Suprapubic skin (tissue), 4 donors: ENCODE results near the gene PABPN1. TPM values are rescaled to one million over a fixed set of nuclear protein-coding genes. Genes with fewer than 3 reads are reported as not detected.
"Not testable (repeated sequence)": the region's sequence is repeated elsewhere in the genome, so short reads cannot be mapped to it uniquely, and the experiment has no call there.

Experiments
- DNase-seq, 2 donors: peaks; one replicate each; pipeline ENCODE4 v3.0.0-alpha.2; 2019; ENCODE audit warnings: low spot score in 2 of 2
- H3K27ac ChIP-seq: fragments of 200-600 bp; sonication (generic); one replicate; pipeline ENCODE4 v1.5.1; 2019
- H3K27me3 ChIP-seq: fragments of 200-600 bp; sonication (generic); one replicate; pipeline ENCODE4 v1.5.1; 2019
- H3K36me3 ChIP-seq: fragments of 200-600 bp; sonication (generic); one replicate; pipeline ENCODE4 v1.5.1; 2019
- H3K4me1 ChIP-seq: fragments of 200-600 bp; sonication (generic); one replicate; pipeline ENCODE4 v1.5.1; 2019
- H3K4me3 ChIP-seq: fragments of 200-600 bp; sonication (generic); one replicate; pipeline ENCODE4 v1.5.1; 2019; ENCODE audit warnings: mild to moderate bottlenecking
- H3K9me3 ChIP-seq: fragments of 200-600 bp; sonication (generic); one replicate; pipeline ENCODE4 v1.5.1; 2019
- EP300 ChIP-seq: sonication (generic); formaldehyde crosslinking; IDR thresholded peaks from one replicate; pipeline ENCODE4 v1.6.1; 2017; ENCODE audit warnings: antibody characterized with exemption
- POLR2A ChIP-seq, 2 donors: fragments of 450-650 bp; IDR thresholded peaks; one replicate each; pipeline ENCODE4 v1.6.1; 2017; ENCODE audit warnings: antibody characterized with exemption in 2 of 2, mild to moderate bottlenecking in 2 of 2, moderate library complexity in 2 of 2
- POLR2AphosphoS5 ChIP-seq, 3 donors: sonication (generic); formaldehyde crosslinking; IDR thresholded peaks; one replicate each; pipeline ENCODE4 v1.6.1; 2017; ENCODE audit warnings: antibody characterized with exemption in 3 of 3
- WGBS: methylation state at CpG from one replicate; pipeline ENCODE4 v1.1.5; 2018; 5-methylcytosine and 5-hydroxymethylcytosine counted together
- total RNA-seq, 4 donors: library from RNA; depleted of rRNA; stranded (reverse); fragments of >200 nt; gene quantifications; one replicate each; pipeline ENCODE4 v1.1.0, GENCODE V29; 2016
- TF ChIP-seq, protein P1 (sequence below), 2 donors: fragments of 200-600 bp in 1 of 2; fragments of 450-650 bp in 1 of 2; sonication (generic) in 1 of 2; IDR thresholded peaks; one replicate each; pipeline ENCODE4 v1.5.1; 2016 to 2019; ENCODE audit warnings: antibody characterized with exemption in 2 of 2, mild to moderate bottlenecking in 1 of 2, moderate library complexity in 1 of 2

The PABPN1 gene
- total RNA-seq, 4 donors from 2014 or later = 45.1 to 109 (median 58.8) TPM

DNA sequence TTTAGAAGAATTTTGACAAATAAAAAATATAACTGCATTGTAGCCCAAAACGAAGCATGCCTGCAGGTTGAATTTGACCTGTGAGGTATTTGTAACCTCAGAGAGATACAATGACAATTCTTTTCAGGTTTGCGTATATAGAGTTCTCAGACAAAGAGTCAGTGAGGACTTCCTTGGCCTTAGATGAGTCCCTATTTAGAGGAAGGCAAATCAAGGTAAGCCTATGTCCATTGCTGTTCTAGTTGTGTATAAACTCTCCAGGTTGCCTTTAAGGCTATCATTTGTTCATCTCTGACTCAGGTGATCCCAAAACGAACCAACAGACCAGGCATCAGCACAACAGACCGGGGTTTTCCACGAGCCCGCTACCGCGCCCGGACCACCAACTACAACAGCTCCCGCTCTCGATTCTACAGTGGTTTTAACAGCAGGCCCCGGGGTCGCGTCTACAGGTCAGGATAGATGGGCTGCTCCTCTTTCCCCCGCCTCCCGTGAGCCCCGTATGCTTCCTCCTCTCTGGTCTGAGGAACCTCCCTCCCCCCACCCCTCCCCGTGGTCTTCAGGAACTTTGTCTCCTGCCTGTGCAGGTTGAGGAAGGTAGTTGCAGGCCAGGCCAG lies 2.7 kb downstream of the PABPN1 start:
- 85% methylated on average over 18 of the region's 18 CpGs for WGBS
- H3K4me3 ChIP-seq = no peak overlapping the region
- H3K27me3 ChIP-seq = no peaks in the 10 kb centered on the region
- H3K9me3 ChIP-seq = no peaks in the 10 kb centered on the region
- H3K4me1 ChIP-seq = peaks cover 25% of the 10 kb centered on the region
- TF ChIP-seq, protein P1, sequence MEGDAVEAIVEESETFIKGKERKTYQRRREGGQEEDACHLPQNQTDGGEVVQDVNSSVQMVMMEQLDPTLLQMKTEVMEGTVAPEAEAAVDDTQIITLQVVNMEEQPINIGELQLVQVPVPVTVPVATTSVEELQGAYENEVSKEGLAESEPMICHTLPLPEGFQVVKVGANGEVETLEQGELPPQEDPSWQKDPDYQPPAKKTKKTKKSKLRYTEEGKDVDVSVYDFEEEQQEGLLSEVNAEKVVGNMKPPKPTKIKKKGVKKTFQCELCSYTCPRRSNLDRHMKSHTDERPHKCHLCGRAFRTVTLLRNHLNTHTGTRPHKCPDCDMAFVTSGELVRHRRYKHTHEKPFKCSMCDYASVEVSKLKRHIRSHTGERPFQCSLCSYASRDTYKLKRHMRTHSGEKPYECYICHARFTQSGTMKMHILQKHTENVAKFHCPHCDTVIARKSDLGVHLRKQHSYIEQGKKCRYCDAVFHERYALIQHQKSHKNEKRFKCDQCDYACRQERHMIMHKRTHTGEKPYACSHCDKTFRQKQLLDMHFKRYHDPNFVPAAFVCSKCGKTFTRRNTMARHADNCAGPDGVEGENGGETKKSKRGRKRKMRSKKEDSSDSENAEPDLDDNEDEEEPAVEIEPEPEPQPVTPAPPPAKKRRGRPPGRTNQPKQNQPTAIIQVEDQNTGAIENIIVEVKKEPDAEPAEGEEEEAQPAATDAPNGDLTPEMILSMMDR (IDR thresholded peaks at IDR 0.05) = no peak
- TF ChIP-seq POLR2AphosphoS5 (IDR thresholded peaks at IDR 0.05) (no peak), POLR2A (IDR thresholded peaks at IDR 0.05) (no peak), EP300 (no peak)
- no peak overlapping the region for H3K27ac ChIP-seq
- H3K36me3 ChIP-seq = peaks cover 27% of the 10 kb centered on the region
- no peak for DNase-seq

DNA sequence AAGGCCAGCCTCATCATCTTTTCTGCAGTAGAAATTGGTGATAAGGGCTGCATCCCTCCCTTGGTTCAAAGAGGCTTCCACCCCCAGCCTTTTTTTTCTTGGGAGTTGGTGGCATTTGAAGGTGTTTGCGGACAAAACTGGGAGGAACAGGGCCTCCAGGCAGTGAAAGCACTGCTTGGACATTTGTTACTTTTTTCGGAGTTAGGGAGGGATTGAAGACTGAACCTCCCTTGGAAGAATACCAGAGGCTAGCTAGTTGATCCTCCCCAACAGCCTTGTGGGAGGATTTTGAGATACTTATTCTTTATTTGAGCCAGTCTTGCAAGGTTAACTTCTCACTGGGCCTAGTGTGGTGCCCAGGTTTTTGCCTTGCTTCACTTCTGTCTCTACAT lies 3.2 kb downstream of the PABPN1 start:
- H3K4me1 ChIP-seq = peaks cover 25% of the 10 kb centered on the region
- WGBS = 76% methylated on average over 2 of the region's 2 CpGs
- H3K27ac ChIP-seq = no peak overlapping the region
- H3K27me3 ChIP-seq = no peaks in the 10 kb centered on the region
- H3K4me3 ChIP-seq = no peak overlapping the region
- TF ChIP-seq EP300 = no peak
- TF ChIP-seq, protein P1 (IDR thresholded peaks at IDR 0.05) = no peak
- no peak for TF ChIP-seq POLR2AphosphoS5 (IDR thresholded peaks at IDR 0.05)
- TF ChIP-seq POLR2A (IDR thresholded peaks at IDR 0.05) = no peak
- peaks cover 27% of the 10 kb centered on the region for H3K36me3 ChIP-seq
- no peak for DNase-seq
- H3K9me3 ChIP-seq = no peaks in the 10 kb centered on the region

DNA sequence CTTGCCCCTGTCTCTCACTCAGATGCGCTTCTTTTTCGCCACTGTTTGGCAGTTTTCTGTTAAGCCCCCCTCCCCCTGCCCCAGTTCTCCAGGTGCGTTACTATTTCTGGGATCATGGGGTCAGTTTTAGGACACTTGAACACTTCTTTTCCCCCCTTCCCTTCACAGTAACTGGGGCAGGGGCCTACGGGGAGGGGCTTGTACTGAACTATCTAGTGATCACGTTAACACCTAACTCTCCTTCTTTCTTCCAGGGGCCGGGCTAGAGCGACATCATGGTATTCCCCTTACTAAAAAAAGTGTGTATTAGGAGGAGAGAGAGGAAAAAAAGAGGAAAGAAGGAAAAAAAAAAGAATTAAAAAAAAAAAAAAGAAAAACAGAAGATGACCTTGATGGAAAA lies 3.7 kb downstream of the PABPN1 start:
- Histone ChIP-seq H3K9me3 (no peaks in the 10 kb centered on the region), H3K4me1 (peaks cover 22% of the 10 kb centered on the region), H3K36me3 (peaks cover 27% of the 10 kb centered on the region), H3K4me3 (no peak overlapping the region), H3K27ac (no peak overlapping the region), H3K27me3 (no peaks in the 10 kb centered on the region)
- no peak for DNase-seq
- TF ChIP-seq POLR2AphosphoS5 (IDR thresholded peaks at IDR 0.05) (no peak), POLR2A (IDR thresholded peaks at IDR 0.05) (no peak), EP300 (no peak)
- TF ChIP-seq, protein P1 (IDR thresholded peaks at IDR 0.05) = no peak
- 85% methylated on average over 7 of the region's 7 CpGs for WGBS

DNA sequence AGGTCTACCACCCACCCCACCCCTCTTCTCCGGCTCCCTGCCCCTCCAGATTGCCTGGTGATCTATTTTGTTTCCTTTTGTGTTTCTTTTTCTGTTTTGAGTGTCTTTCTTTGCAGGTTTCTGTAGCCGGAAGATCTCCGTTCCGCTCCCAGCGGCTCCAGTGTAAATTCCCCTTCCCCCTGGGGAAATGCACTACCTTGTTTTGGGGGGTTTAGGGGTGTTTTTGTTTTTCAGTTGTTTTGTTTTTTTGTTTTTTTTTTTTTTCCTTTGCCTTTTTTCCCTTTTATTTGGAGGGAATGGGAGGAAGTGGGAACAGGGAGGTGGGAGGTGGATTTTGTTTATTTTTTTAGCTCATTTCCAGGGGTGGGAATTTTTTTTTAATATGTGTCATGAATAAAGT lies 4.5 kb downstream of the PABPN1 start:
- WGBS = 94% methylated on average over 5 of the region's 5 CpGs
- H3K27me3 ChIP-seq, DNase-seq, H3K4me3 ChIP-seq, H3K27ac ChIP-seq, H3K9me3 ChIP-seq: not testable (repeated sequence)
- Histone ChIP-seq H3K36me3 (peaks cover 27% of the 10 kb centered on the region), H3K4me1 (peaks cover 15% of the 10 kb centered on the region)

DNA sequence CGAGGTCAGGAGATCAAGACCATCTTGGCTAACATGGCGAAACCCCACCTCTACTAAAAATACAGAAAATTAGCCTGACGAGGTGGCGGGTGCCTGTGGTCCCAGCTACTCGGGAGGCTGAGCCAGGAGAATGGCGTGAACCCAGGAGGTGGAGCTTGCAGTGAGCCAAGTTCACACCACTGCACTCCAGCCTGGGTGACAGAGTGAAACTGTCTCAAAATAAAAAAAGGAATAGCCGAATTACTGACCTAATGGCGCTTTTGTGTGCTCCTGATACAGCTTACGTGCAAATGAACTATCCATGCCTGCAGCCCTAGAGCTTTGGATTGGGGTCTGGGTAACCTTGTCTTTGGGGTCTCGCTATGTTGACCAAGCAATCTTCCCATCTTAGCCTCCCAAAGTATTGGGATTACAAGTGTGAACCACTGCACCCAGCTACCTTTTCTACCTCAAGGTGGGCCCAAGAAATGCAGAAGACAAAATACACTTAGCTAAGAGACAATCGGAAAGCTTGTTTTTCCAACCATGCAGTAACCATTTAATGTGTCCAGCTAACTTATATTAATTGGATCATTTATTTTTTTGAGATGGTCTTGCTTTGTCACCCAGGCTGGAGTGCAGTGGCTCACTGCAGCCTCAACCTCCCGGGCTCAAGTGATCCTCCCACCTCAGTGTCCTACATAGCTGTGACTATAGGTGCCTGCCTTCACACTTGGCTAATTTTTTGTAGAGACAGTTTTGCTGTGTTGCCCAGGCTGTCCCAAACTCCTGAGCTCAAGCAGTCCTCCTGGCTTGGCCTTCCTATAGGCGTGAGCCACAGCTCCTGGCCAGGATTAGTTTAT lies 5.5 kb downstream of the PABPN1 start:
- DNase-seq = no peak
- Histone ChIP-seq H3K36me3 (peaks cover 27% of the 10 kb centered on the region), H3K27ac (no peak overlapping the region), H3K4me3 (no peak overlapping the region), H3K9me3 (no peaks in the 10 kb centered on the region), H3K4me1 (peaks cover 15% of the 10 kb centered on the region), H3K27me3 (no peaks in the 10 kb centered on the region)
- 80% methylated on average over 13 of the region's 13 CpGs for WGBS
- TF ChIP-seq, protein P1 (IDR thresholded peaks at IDR 0.05) = no peak
- no peak for TF ChIP-seq EP300
- TF ChIP-seq POLR2AphosphoS5 (IDR thresholded peaks at IDR 0.05) = no peak
- TF ChIP-seq POLR2A (IDR thresholded peaks at IDR 0.05) = no peak
